GM19395 (cell line): ENCODE data around the gene CXCR5.

ENCODE experiments used
- ATAC-seq: cut with Tn5 transposase; IDR thresholded peaks from one replicate; pipeline ENCODE4 v1.9.1; 2021; ENCODE audit warnings: mild to moderate bottlenecking, moderate library complexity; ENCODE audit not compliant: unreplicated experiment

Gene CXCR5

GRCh38 chr11:118924591-118925585 is 41.2 kb downstream of the CXCR5 start:
- ATAC-seq, result no peak

- ATAC-seq, result no peak
Measured at GRCh38 chr11:118927554-118928100, 43.9 kb downstream of the CXCR5 start.

GRCh38 chr11:118928101-118928869 is 44.6 kb downstream of the CXCR5 start:
- peak; percentile 43 for ATAC-seq

GRCh38 chr11:118928870-118929500 is 45.3 kb downstream of the CXCR5 start:
- ATAC-seq, result peak; percentile 4

- ATAC-seq, result no peak
Measured at GRCh38 chr11:118929501-118930093, 45.9 kb downstream of the CXCR5 start.

- ATAC-seq, result no peak
Measured at GRCh38 chr11:118930094-118930712, 46.5 kb downstream of the CXCR5 start.

- ATAC-seq, result no peak
Measured at GRCh38 chr11:118931571-118931970, 47.9 kb downstream of the CXCR5 start.

GRCh38 chr11:118933486-118933885 is 49.8 kb downstream of the CXCR5 start:
- no peak for ATAC-seq

GRCh38 chr11:118935376-118935775 is 51.7 kb downstream of the CXCR5 start:
- no peak for ATAC-seq

GRCh38 chr11:118938491-118939403 is 55.1 kb downstream of the CXCR5 start:
- no peak for ATAC-seq

- no peak for ATAC-seq
Measured at GRCh38 chr11:118939404-118939915, 55.8 kb downstream of the CXCR5 start.

GRCh38 chr11:118939953-118940598 is 56.4 kb downstream of the CXCR5 start:
- ATAC-seq, result no peak

- no peak for ATAC-seq
Measured at GRCh38 chr11:118947091-118947490, 63.4 kb downstream of the CXCR5 start.
